ENCODE results near the gene KRT35. TPM values are rescaled to one million over a fixed set of nuclear protein-coding genes. Genes with fewer than 3 reads are reported as not detected.
"Not testable (repeated sequence)": the region's sequence is repeated elsewhere in the genome, so short reads cannot be mapped to it uniquely, and the experiment has no call there.

Gene KRT35
- total RNA-seq, 4 donors from 2014 or later, result not detected

DNA sequence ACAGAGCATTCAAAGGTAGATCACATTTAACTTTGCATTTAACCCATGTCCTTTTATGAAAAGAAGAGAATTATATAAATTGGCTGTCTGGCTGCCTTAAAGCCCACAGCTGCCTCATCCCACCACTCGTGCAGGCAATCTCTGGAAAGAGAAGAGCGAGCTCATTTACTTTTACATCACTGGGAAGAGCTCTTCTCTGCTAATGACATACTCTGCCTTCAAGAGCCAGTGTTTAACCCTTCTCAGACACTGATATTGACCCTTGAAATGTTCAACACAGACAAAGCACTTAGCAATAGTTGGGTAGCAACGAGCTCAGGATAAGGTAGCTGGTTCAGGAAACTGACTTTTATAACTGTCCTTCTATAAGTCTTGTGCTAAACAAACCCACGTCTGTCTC is 46.9 kb downstream of the KRT35 start:
- intact Hi-C loops (cut with DNase I), result no loop called here
- Histone ChIP-seq H3K4me1 (peaks cover 0 to 13% (median 12%) of the 10 kb centered on the region in 4 donors), H3K27me3 (no peaks in the 10 kb centered on the region), H3K4me3 (no peak overlapping the region), H3K27ac (replicated peaks in 1 of 4) (no peak overlapping the region), H3K9me3 (no peaks in the 10 kb centered on the region), H3K36me3 (no peaks in the 10 kb centered on the region)
- 28% methylated on average over 4 of the region's 4 CpGs for WGBS
- TF ChIP-seq EP300 (IDR thresholded peaks at IDR 0.05), result no peak
- TF ChIP-seq POLR2AphosphoS5 (IDR thresholded peaks at IDR 0.05), result no peak
- TF ChIP-seq, protein P1, sequence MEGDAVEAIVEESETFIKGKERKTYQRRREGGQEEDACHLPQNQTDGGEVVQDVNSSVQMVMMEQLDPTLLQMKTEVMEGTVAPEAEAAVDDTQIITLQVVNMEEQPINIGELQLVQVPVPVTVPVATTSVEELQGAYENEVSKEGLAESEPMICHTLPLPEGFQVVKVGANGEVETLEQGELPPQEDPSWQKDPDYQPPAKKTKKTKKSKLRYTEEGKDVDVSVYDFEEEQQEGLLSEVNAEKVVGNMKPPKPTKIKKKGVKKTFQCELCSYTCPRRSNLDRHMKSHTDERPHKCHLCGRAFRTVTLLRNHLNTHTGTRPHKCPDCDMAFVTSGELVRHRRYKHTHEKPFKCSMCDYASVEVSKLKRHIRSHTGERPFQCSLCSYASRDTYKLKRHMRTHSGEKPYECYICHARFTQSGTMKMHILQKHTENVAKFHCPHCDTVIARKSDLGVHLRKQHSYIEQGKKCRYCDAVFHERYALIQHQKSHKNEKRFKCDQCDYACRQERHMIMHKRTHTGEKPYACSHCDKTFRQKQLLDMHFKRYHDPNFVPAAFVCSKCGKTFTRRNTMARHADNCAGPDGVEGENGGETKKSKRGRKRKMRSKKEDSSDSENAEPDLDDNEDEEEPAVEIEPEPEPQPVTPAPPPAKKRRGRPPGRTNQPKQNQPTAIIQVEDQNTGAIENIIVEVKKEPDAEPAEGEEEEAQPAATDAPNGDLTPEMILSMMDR (IDR thresholded peaks at IDR 0.05), result no peak
- TF ChIP-seq POLR2A (IDR thresholded peaks at IDR 0.05; ENCODE audit: low read depth), result no peak
- no peak for DNase-seq (ENCODE audit: extremely low spot score)

DNA sequence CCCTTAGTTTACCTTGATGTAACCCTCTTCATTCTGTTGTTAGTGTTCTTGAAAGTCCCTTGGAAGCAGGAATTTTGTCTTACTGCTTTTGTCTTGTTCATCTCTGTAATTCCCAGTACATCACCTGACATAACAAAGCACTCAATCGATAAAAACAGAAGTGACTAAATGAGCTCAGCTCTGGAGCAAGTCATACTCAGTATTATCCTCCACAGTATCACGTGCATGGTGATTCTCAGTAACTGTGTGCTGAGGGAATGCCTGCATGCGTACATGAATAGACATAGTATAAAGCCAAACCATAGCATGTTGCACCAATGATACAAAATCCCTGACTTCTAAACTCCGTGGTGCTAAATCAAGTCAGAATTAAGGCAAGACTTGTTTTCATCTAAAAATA is 47.4 kb downstream of the KRT35 start:
- no peak for DNase-seq (ENCODE audit: extremely low spot score)
- intact Hi-C loops (cut with DNase I), result no loop called here
- Histone ChIP-seq H3K4me1 (peaks cover 0 to 13% (median 12%) of the 10 kb centered on the region in 4 donors), H3K4me3 (no peak overlapping the region), H3K27ac (replicated peaks in 1 of 4) (no peak overlapping the region), H3K36me3 (no peaks in the 10 kb centered on the region), H3K27me3 (no peaks in the 10 kb centered on the region), H3K9me3 (no peaks in the 10 kb centered on the region)
- WGBS, result 54% methylated on average over 4 of the region's 4 CpGs
- TF ChIP-seq POLR2A (IDR thresholded peaks at IDR 0.05; ENCODE audit: low read depth) (no peak), EP300 (IDR thresholded peaks at IDR 0.05) (no peak), POLR2AphosphoS5 (IDR thresholded peaks at IDR 0.05) (no peak)
- TF ChIP-seq, protein P1 (IDR thresholded peaks at IDR 0.05), result no peak

- WGBS, result 90% methylated on average over 9 of the region's 9 CpGs
- H3K27ac ChIP-seq (replicated peaks in 1 of 4); intact Hi-C loops (cut with DNase I); H3K4me3 ChIP-seq; H3K27me3 ChIP-seq; H3K9me3 ChIP-seq; H3K36me3 ChIP-seq; DNase-seq (ENCODE audit: extremely low spot score): not testable (repeated sequence)
- peaks cover 0 to 13% (median 12%) of the 10 kb centered on the region in 4 donors for H3K4me1 ChIP-seq
Measured at GRCh38 chr17:41430376-41430775, 50.6 kb downstream of the KRT35 start.

DNA sequence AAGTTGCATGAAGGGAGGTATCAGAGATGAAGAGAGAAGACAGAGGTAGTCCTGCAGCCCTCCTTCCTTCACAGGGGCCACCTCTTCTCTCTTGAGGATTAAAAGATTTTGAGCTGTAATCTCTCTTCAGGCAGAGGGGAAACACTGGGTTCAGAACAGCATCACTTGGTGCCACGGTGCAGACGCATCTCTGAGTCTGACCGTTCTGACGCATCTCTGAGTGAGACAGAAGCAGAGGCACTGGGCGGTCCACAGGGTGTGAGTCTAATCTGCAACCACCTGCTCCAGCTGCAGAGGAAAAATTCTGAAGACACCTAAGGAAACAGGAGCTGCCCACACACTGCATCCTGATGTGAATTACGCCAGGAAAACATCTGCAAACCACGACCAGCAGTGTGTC is 51.3 kb downstream of the KRT35 start:
- Histone ChIP-seq H3K4me1 (peaks cover 0 to 10% (median 8%) of the 10 kb centered on the region in 4 donors), H3K9me3 (no peaks in the 10 kb centered on the region), H3K36me3 (no peaks in the 10 kb centered on the region), H3K27ac (replicated peaks in 1 of 4) (no peak overlapping the region), H3K27me3 (no peaks in the 10 kb centered on the region), H3K4me3 (no peak overlapping the region)
- no peak for TF ChIP-seq EP300 (IDR thresholded peaks at IDR 0.05)
- no peak for TF ChIP-seq POLR2A (IDR thresholded peaks at IDR 0.05; ENCODE audit: low read depth)
- TF ChIP-seq, protein P1 (IDR thresholded peaks at IDR 0.05), result no peak
- intact Hi-C loops (cut with DNase I), result no loop called here
- 83% methylated on average over 7 of the region's 7 CpGs for WGBS
- DNase-seq (ENCODE audit: extremely low spot score), result no peak

DNA sequence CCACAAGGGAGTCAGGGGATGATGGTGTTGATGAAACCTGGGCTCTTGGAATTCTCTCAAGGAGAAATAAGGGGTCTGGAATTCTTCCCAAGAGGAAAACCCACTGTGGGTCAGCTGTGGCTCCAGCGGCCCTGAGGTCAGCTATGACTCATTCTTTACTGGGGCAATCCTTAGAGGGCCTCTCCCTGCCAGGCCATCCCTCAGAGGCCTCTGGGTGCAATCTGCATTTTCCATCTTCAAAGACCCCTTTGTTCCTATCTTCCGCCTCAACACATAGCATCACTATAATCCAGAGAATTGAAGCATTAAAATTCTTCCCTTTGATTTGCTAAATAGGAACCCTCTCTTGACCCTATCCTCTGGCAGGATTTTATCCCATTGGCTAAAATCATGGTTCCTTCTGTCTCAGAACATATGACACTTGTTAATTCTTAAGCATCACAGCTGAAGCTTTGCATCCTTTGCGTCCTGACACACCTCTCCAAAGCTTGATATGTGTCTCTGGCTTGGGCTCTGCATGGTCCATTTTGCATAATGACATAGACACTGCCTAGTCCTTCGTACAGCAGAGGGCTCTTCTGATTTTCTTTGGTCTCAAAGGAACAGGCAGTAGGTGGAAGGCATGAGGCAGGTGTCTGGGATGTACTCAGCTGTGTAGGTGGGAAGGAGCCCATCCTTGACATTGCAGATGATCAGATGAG is 52.2 kb downstream of the KRT35 start:
- Histone ChIP-seq H3K4me1 (peaks cover 0 to 1% (median 0%) of the 10 kb centered on the region in 4 donors), H3K27ac (replicated peaks in 1 of 4) (no peak overlapping the region), H3K4me3 (no peak overlapping the region), H3K36me3 (no peaks in the 10 kb centered on the region), H3K27me3 (no peaks in the 10 kb centered on the region), H3K9me3 (no peaks in the 10 kb centered on the region)
- WGBS, result 74% methylated on average over 4 of the region's 4 CpGs
- TF ChIP-seq POLR2A (IDR thresholded peaks at IDR 0.05; ENCODE audit: low read depth) (no peak), EP300 (IDR thresholded peaks at IDR 0.05) (no peak), POLR2AphosphoS5 (IDR thresholded peaks at IDR 0.05) (no peak)
- TF ChIP-seq, protein P1 (IDR thresholded peaks at IDR 0.05), result no peak
- no peak for DNase-seq (ENCODE audit: extremely low spot score)
- intact Hi-C loops (cut with DNase I), result no loop called here

Small RNAs within 50 kb of the gene (small RNA-seq; reads per million reads assigned to genes)
- 0 to 0.08 (median 0) reads per million in 3 donors for gene RNU2-32P

Other genes starting within 250 kb of the KRT35 start
- not detected for gene KRTAP9-3, start 248.7 kb downstream of the KRT35 start, total RNA-seq
- gene KRTAP9-8, start 243.2 kb downstream of the KRT35 start, total RNA-seq, result not detected
- gene KRTAP9-4, start 231.5 kb downstream of the KRT35 start, total RNA-seq, result not detected
- not detected for gene KRTAP9-9, start 225.8 kb downstream of the KRT35 start, total RNA-seq
- gene KRTAP9-6, start 215.8 kb downstream of the KRT35 start, total RNA-seq, result not detected
- gene KRTAP9-7, start 205.5 kb downstream of the KRT35 start, total RNA-seq, result not detected
- not detected for gene KRTAP29-1, start 178.3 kb downstream of the KRT35 start, total RNA-seq
- gene KRTAP16-1, start 171.8 kb downstream of the KRT35 start, total RNA-seq, result not detected
- gene KRTAP17-1, start 165.4 kb downstream of the KRT35 start, total RNA-seq, result not detected
- gene KRT33A, start 130.3 kb downstream of the KRT35 start, total RNA-seq, result not detected
- not detected for gene KRT33B, start 111.3 kb downstream of the KRT35 start, total RNA-seq
- gene KRT34, start 98.8 kb downstream of the KRT35 start, total RNA-seq, result not detected
- gene KRT31, start 83.5 kb downstream of the KRT35 start, total RNA-seq, result not detected
- not detected for gene KRT37, start 56.6 kb downstream of the KRT35 start, total RNA-seq
- gene KRT38, start 40.2 kb downstream of the KRT35 start, total RNA-seq, result not detected
- not detected for gene KRT32, start 13.8 kb downstream of the KRT35 start, total RNA-seq
- not detected for gene KRT36, start 8.8 kb upstream of the KRT35 start, total RNA-seq
- gene KRT13, start 24.5 kb upstream of the KRT35 start, total RNA-seq, result 10 to 100 TPM in 1 of 4 donors, under 1 TPM in 2, not detected in 1; 0.39 to 23.3 (median 0.52) TPM
- gene KRT15, start 37.7 kb upstream of the KRT35 start, total RNA-seq, result 1 to 10 TPM in 1 of 4 donors, not detected in 3; 3.3 TPM
- 1 to 10 TPM; 2.1 to 5.7 (median 3.1) TPM for gene KRT19, start 47.2 kb upstream of the KRT35 start, total RNA-seq
- not detected for gene KRT9, start 90.9 kb upstream of the KRT35 start, total RNA-seq
- gene KRT14, start 105.7 kb upstream of the KRT35 start, total RNA-seq, result 1 to 10 TPM in 1 of 4 donors, not detected in 3; 2.9 TPM
- 1 to 10 TPM in 1 of 4 donors, not detected in 3; 1.7 TPM for gene KRT16, start 131.6 kb upstream of the KRT35 start, total RNA-seq
- gene KRT17, start 143.4 kb upstream of the KRT35 start, total RNA-seq, result 1 to 10 TPM in 2 of 4 donors, under 1 TPM in 1, not detected in 1; 0.58 to 5.6 (median 1.2) TPM
- 100 to 1,000 TPM; 158 to 426 (median 207) TPM for gene EIF1, start 207.7 kb upstream of the KRT35 start, total RNA-seq
- gene GAST, start 231.2 kb upstream of the KRT35 start, total RNA-seq, result not detected

All from esophagus muscularis mucosa (tissue), 4 donors.